Esophagus squamous epithelium (tissue), 5 donors: ENCODE measurements around the gene ANXA2. TPM values are rescaled to one million over a fixed set of nuclear protein-coding genes. Genes with fewer than 3 reads are reported as not detected.

Experiments used
- DNase-seq: peaks from one replicate; lab custom pipeline; 2025; lab: John Stamatoyannopoulos, UW
- H3K27ac ChIP-seq, 4 donors: fragments of 200-600 bp; sonication (generic); one replicate each; pipeline ENCODE4 v1.5.1; 2016 to 2019; ENCODE audit warnings: mild to moderate bottlenecking in 1 of 4
- H3K27me3 ChIP-seq, 4 donors: fragments of 200-600 bp; sonication (generic); 1 replicate in 3 of 4; 2 replicates in 1 of 4; pipeline versions ENCODE4 v1.5.1 to v1.6.0; 2017 to 2021; ENCODE audit warnings: antibody characterized with exemption in 1 of 4
- H3K36me3 ChIP-seq, 3 donors: fragments of 200-600 bp; sonication (generic); one replicate each; pipeline ENCODE4 v1.5.1; 2016 to 2019
- H3K4me1 ChIP-seq, 3 donors: fragments of 200-600 bp; sonication (generic); one replicate each; pipeline ENCODE4 v1.5.1; 2017 to 2019
- H3K4me3 ChIP-seq, 4 donors: fragments of 200-600 bp; sonication (generic); 1 replicate in 3 of 4; 2 replicates in 1 of 4; pipeline ENCODE4 v1.5.1; 2016 to 2019; ENCODE audit warnings: mild to moderate bottlenecking in 2 of 4, moderate library complexity in 1 of 4
- H3K9me3 ChIP-seq, 3 donors: fragments of 200-600 bp; sonication (generic); one replicate each; pipeline ENCODE4 v1.5.1; 2016 to 2019
- CTCF ChIP-seq, 6 experiments: fragments of 450-650 bp in 4 of 6; fragments of 200-600 bp in 2 of 6; sonication (generic) in 2 of 6; IDR thresholded peaks; one replicate each; pipeline ENCODE4 v1.5.1; 2016 to 2019; ENCODE audit warnings: antibody characterized with exemption in 6 of 6, mild to moderate bottlenecking in 4 of 6, moderate library complexity in 4 of 6
- POLR2A ChIP-seq, 4 donors: fragments of 450-650 bp; IDR thresholded peaks; one replicate each; pipeline ENCODE4 v1.6.1; 2017; ENCODE audit warnings: antibody characterized with exemption in 4 of 4, mild to moderate bottlenecking in 4 of 4, moderate library complexity in 3 of 4
- WGBS, 2 donors: methylation state at CpG; one replicate each; pipeline ENCODE4 v1.1.5; 2018; 5-methylcytosine and 5-hydroxymethylcytosine counted together
- intact Hi-C: fragments of 100-400 bp; cut with DNase I; formaldehyde crosslinking; loops from one replicate; pipeline ENCODE4 v1.15.0; 2022
- total RNA-seq, 4 donors: library from RNA; depleted of rRNA; stranded (reverse); fragments of >200 nt; gene quantifications; one replicate each; pipeline ENCODE4 v1.1.0, GENCODE V29; 2016
- donor health status: DM: yes; HTN: yes; CAD: no.

Gene ANXA2
- total RNA-seq, 4 donors from 2014 or later = 2,116 to 2,445 (median 2,399) TPM

- WGBS, 2 donors = 14 to 19% methylated on average over 2 of the region's 2 CpGs
- Histone ChIP-seq H3K9me3 (no peaks in the 10 kb centered on the region), H3K27ac (peak overlapping the region in 2 of 4 donors; percentile 1 to 25), H3K36me3 (peaks cover 0 to 26% (median 0%) of the 10 kb centered on the region in 3 donors), H3K4me1 (peaks cover 4 to 65% (median 10%) of the 10 kb centered on the region in 3 donors), H3K27me3 (no peaks in the 10 kb centered on the region), H3K4me3 (no peak overlapping the region)
- intact Hi-C loops = no loop called here
- DNase-seq = no peak
- no peak for TF ChIP-seq CTCF (IDR thresholded peaks at IDR 0.05)
- TF ChIP-seq POLR2A (IDR thresholded peaks at IDR 0.05) = no peak
These were observed 25.8 kb upstream of the ANXA2 start for GRCh38 chr15:60423537-60423936.

- intact Hi-C loops = no loop called here
- TF ChIP-seq CTCF (IDR thresholded peaks at IDR 0.05) (no peak), POLR2A (IDR thresholded peaks at IDR 0.05) (no peak)
- Histone ChIP-seq H3K4me1 (peaks cover 4 to 50% (median 4%) of the 10 kb centered on the region in 3 donors), H3K27me3 (no peaks in the 10 kb centered on the region), H3K9me3 (no peaks in the 10 kb centered on the region), H3K36me3 (peaks cover 0 to 20% (median 0%) of the 10 kb centered on the region in 3 donors), H3K27ac (peak overlapping the region in 1 of 4 donors; percentile 41), H3K4me3 (no peak overlapping the region)
- WGBS, 2 donors = 41 to 52% methylated on average over 1 of the region's 1 CpG
- no peak for DNase-seq
These were observed 23.8 kb upstream of the ANXA2 start for GRCh38 chr15:60421544-60421943.

DNA sequence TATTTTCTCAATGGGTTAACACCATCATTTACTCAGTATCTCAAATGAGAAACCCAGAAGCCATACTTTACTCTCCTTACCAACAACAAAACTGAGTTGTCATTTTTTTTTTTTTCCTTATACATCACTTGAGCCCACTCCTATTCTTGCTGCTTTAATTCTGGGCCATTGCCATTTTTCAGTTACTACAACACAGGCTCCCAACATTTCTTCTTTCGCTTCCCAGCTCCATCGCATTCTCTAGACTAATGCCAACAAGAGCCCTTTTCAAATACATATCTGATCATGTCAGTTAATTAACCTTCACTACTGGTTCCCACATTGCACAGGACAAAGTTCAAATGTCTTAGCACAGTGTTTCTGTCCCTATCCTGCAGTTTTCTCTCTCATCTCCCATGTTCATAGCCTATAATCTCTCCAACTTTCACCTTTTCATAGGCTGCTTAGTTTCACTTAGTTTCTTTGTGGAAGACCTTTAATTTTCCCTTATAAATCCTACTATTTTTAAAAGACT lies 22.5 kb upstream of the ANXA2 start:
- no peak for DNase-seq
- no peak overlapping the region for H3K4me3 ChIP-seq
- no peaks in the 10 kb centered on the region for H3K9me3 ChIP-seq
- H3K27me3 ChIP-seq = no peaks in the 10 kb centered on the region
- H3K36me3 ChIP-seq = peaks cover 0 to 14% (median 0%) of the 10 kb centered on the region in 3 donors
- no peak overlapping the region for H3K27ac ChIP-seq
- no peak for TF ChIP-seq CTCF (IDR thresholded peaks at IDR 0.05)
- no peak for TF ChIP-seq POLR2A (IDR thresholded peaks at IDR 0.05)
- peaks cover 4 to 43% (median 4%) of the 10 kb centered on the region in 3 donors for H3K4me1 ChIP-seq
- WGBS, 2 donors = 90 to 97% methylated on average over 2 of the region's 2 CpGs
- intact Hi-C loops = no loop called here

GRCh38 chr15:60419753-60420152 lies 22.0 kb upstream of the ANXA2 start:
- no peak for DNase-seq
- intact Hi-C loops = no loop called here
- no peak for TF ChIP-seq POLR2A (IDR thresholded peaks at IDR 0.05)
- TF ChIP-seq CTCF (IDR thresholded peaks at IDR 0.05) = no peak
- 49 to 60% methylated on average over 2 of the region's 2 CpGs for WGBS, 2 donors
- Histone ChIP-seq H3K36me3 (peaks cover 0 to 12% (median 0%) of the 10 kb centered on the region in 3 donors), H3K4me3 (no peak overlapping the region), H3K27ac (no peak overlapping the region), H3K9me3 (no peaks in the 10 kb centered on the region), H3K4me1 (peaks cover 4 to 43% (median 4%) of the 10 kb centered on the region in 3 donors), H3K27me3 (no peaks in the 10 kb centered on the region)

- WGBS, 2 donors = 86 to 87% methylated on average over 3 of the region's 3 CpGs
- Histone ChIP-seq H3K27ac (no peak overlapping the region), H3K4me1 (peaks cover 2 to 51% (median 18%) of the 10 kb centered on the region in 3 donors), H3K9me3 (no peaks in the 10 kb centered on the region), H3K36me3 (peaks cover 0 to 12% (median 0%) of the 10 kb centered on the region in 3 donors), H3K27me3 (no peaks in the 10 kb centered on the region), H3K4me3 (no peak overlapping the region)
- no peak for DNase-seq
- intact Hi-C loops = no loop called here
- TF ChIP-seq CTCF (IDR thresholded peaks at IDR 0.05) = no peak
- no peak for TF ChIP-seq POLR2A (IDR thresholded peaks at IDR 0.05)
These were observed 20.3 kb upstream of the ANXA2 start for GRCh38 chr15:60418096-60418495.
